Panc1 (cell line): Measurements from ENCODE around the gene EPHB1.

Source experiments
- CTCF ChIP-seq: fragments of 450-650 bp; IDR thresholded peaks from 2 replicates; pipeline ENCODE4 v1.5.1; 2017; ENCODE audit warnings: mild to moderate bottlenecking
- POLR2AphosphoS5 ChIP-seq: IDR thresholded peaks from 2 replicates; pipeline ENCODE4 v1.6.1; 2012; ENCODE audit warnings: mild to moderate bottlenecking, low read depth, low read length, moderate library complexity
- REST ChIP-seq, 2 experiments: IDR thresholded peaks; 2 replicates each; pipeline ENCODE4 v1.6.1; 2011 to 2012; ENCODE audit warnings: low read depth in 2 of 2, control low read depth in 1 of 2, low read length in 1 of 2, mild to moderate bottlenecking in 1 of 2, moderate library complexity in 1 of 2; ENCODE audit not compliant: insufficient read depth in 1 of 2
- SIN3A ChIP-seq: IDR thresholded peaks from 2 replicates; pipeline ENCODE4 v1.6.1; 2012; ENCODE audit warnings: low read depth, mild to moderate bottlenecking, low read length, moderate library complexity, borderline replicate concordance; ENCODE audit not compliant: insufficient read depth
- TCF7L2 ChIP-seq: IDR thresholded peaks from 2 replicates; pipeline ENCODE4 v1.6.1; 2011; ENCODE audit warnings: mild to moderate bottlenecking, low read depth, low read length, inconsistent platforms

- no peak for TF ChIP-seq TCF7L2
- TF ChIP-seq CTCF: no peak
- no peak for TF ChIP-seq POLR2AphosphoS5
- no peak for TF ChIP-seq SIN3A
- TF ChIP-seq REST (IDR thresholded peaks at IDR 0.05; ENCODE audit: insufficient read depth in 1 of 2, low read depth in 2 of 2, low read length in 1 of 2): no peak
Observed at GRCh38 chr3:135203026-135203425, 408.0 kb downstream of the EPHB1 start.
